Measurements from ENCODE around the gene HTR1B.

- TF ChIP-seq ZNF274 (IDR thresholded peaks at IDR 0.05; ENCODE audit: low read depth, low read length) = no peak
- TF ChIP-seq SUZ12 (IDR thresholded peaks at IDR 0.05; ENCODE audit: extremely low read depth, insufficient read depth, insufficient read length) = no peak
Measured at GRCh38 chr6:77457720-77458349, 5.5 kb downstream of the HTR1B start.
